Measurements from ENCODE around the gene IL23R. TPM values are rescaled to one million over a fixed set of nuclear protein-coding genes. Genes with fewer than 3 reads are reported as not detected.

Gene IL23R
- total and polyA plus RNA-seq, 2 of the 8 experiments (the other 6 are each of a cell fraction or from before 2014, with no cell fraction given), result not detected

GRCh38 chr1:67188137-67188536 is 21.9 kb downstream of the IL23R start:
- Histone ChIP-seq H3K4ac (replicated peaks; ENCODE audit: insufficient read length, low read depth, low read length) (no peak overlapping the region), H4K91ac (replicated peaks; ENCODE audit: insufficient read length, low read length) (no peak overlapping the region), H2BK15ac (ENCODE audit: low read length) (no peak overlapping the region), H3K14ac (ENCODE audit: insufficient read length) (no peak overlapping the region), H2BK5ac (ENCODE audit: low read depth, low read length) (no peak overlapping the region), H3K4me3 (ENCODE audit: extremely low read depth in 1 of 4, insufficient read depth in 2 of 4, low read depth in 3 of 4, low read length in 4 of 4) (no peak overlapping the region), H3K23me2 (ENCODE audit: low read depth, low read length) (no peaks in the 10 kb centered on the region; the same call in 1 of the 2 replicates), H3K27me3 (replicated peaks in 1 of 4; ENCODE audit: control insufficient read depth in 3 of 4, extremely low read depth in 1 of 4, insufficient read depth in 3 of 4, low read length in 3 of 4) (no peaks in the 10 kb centered on the region), H2AK5ac (ENCODE audit: low read depth, low read length) (no peak overlapping the region), H2BK120ac (replicated peaks; ENCODE audit: low read depth, low read length) (no peak overlapping the region), H4K5ac (ENCODE audit: insufficient read length, low read depth, low read length) (no peak overlapping the region), H3K27ac (ENCODE audit: low read depth, low read length) (no peak overlapping the region), H3K79me2 (ENCODE audit: control insufficient read depth in 1 of 2, insufficient read depth in 2 of 2, low read length in 2 of 2) (no peaks in the 10 kb centered on the region), H3K4me1 (replicated peaks in 1 of 4; ENCODE audit: control insufficient read depth in 3 of 4, insufficient read depth in 4 of 4, low read length in 3 of 4) (no peaks in the 10 kb centered on the region), H3K56ac (replicated peaks; ENCODE audit: insufficient read length, low read depth, low read length) (no peak overlapping the region), H3K4me2 (ENCODE audit: insufficient read depth in 1 of 2, low read depth in 2 of 2, low read length in 2 of 2) (no peak overlapping the region), H3K36me3 (ENCODE audit: control insufficient read depth in 2 of 4, insufficient read depth in 4 of 4, low read length in 3 of 4) (no peaks in the 10 kb centered on the region), H2BK12ac (ENCODE audit: low read depth, low read length) (no peak overlapping the region), H2BK20ac (ENCODE audit: low read length) (no peak overlapping the region), H3K23ac (ENCODE audit: insufficient read length) (no peak overlapping the region), H3K18ac (ENCODE audit: extremely low read depth, low read length) (no peak overlapping the region), H3K9me3 (ENCODE audit: insufficient read depth in 2 of 2, low read depth in 1 of 2, low read length in 1 of 2) (peaks cover under 1 to 1% of the 10 kb centered on the region in 2 experiments; a peak in 1 of 4 replicates), H4K8ac (ENCODE audit: extremely low read depth, insufficient read depth, low read length) (no peak overlapping the region), H2AFZ (ENCODE audit: low read length) (no peak overlapping the region), H3K79me1 (ENCODE audit: low read depth, low read length) (no peaks in the 10 kb centered on the region), H3K9ac (replicated peaks in 1 of 4; ENCODE audit: extremely low read depth in 1 of 4, low read depth in 3 of 4, low read length in 3 of 4) (no peak overlapping the region), H4K20me1 (replicated peaks in 1 of 2; ENCODE audit: control insufficient read depth in 1 of 2, insufficient read depth in 2 of 2, low read length in 2 of 2) (no peaks in the 10 kb centered on the region)
- POLR2A ChIA-PET (ENCODE audit: partially characterized antibody), result no interaction called here
- CTCF ChIA-PET (ENCODE audit: partially characterized antibody), result interaction anchor here (1.0 to 5.1 kb wide), 2 partner anchors 24 to 44 kb away, joined by 3 to 52 read pairs; no protein-coding TSS in a partner anchor
- DNase-seq (ENCODE audit: low read depth in 1 of 2, low spot score in 2 of 2) (no peak), FAIRE-seq (no peak)
- no peak for TF ChIP-seq POLR2A (IDR thresholded peaks at IDR 0.05; ENCODE audit: control extremely low read depth in 1 of 2, low read depth in 2 of 2, low read length in 2 of 2)
- no peak for TF ChIP-seq HDAC6 (IDR thresholded peaks at IDR 0.05; ENCODE audit: low read depth, low read length)
- no peak for TF ChIP-seq TCF12 (IDR thresholded peaks at IDR 0.05; ENCODE audit: low read depth, low read length)
- no peak for TF ChIP-seq EP300 (IDR thresholded peaks at IDR 0.05; ENCODE audit: borderline replicate concordance in 1 of 2, low read depth in 2 of 2, low read length in 2 of 2)
- no peak for TF ChIP-seq SIRT6 (IDR thresholded peaks at IDR 0.05; ENCODE audit: low read length)
- TF ChIP-seq KDM4A (IDR thresholded peaks at IDR 0.05; ENCODE audit: low read depth, low read length, severe bottlenecking), result no peak
- WGBS, 2 experiments (ENCODE audit: extremely low coverage in 1 of 2, insufficient coverage in 1 of 2, insufficient read length in 1 of 2, insufficient replicate concordance in 2 of 2, low coverage in 1 of 2, low lambda C conversion rate in 2 of 2, missing lambda C conversion rate in 1 of 2), result 80% methylated on average over 2 of the region's 2 CpGs; no CpG with 5 or more reads in 1 of the 2 experiments

Measured in H1 (cell line).